ENCODE results near the gene SETD3.

The SETD3 gene

GRCh38 chr14:99479906-99480869 is at the start of gene SETD3:
TSS of gene SETD3 (minus strand) at chr14:99480859. CDS start at chr14:99465805, 15,054 bp downstream.
- Histone ChIP-seq H3K27me3 (ENCODE audit: control insufficient read depth in 1 of 2, insufficient read depth in 2 of 2, low read length in 2 of 2) (no peaks in the 10 kb centered on the region), H3K4me1 (ENCODE audit: control insufficient read depth, insufficient read depth, low read length) (peaks cover 35% of the 10 kb centered on the region), H3K36me3 (ENCODE audit: control insufficient read depth in 2 of 2, insufficient read depth in 2 of 2, low read length in 2 of 2) (no peaks in the 10 kb centered on the region), H3K4me3 (ENCODE audit: low read length in 2 of 2) (peak within 1 kb of the TSS; percentile 98 to 99), H3K9ac (ENCODE audit: low read length in 2 of 2) (peak within 1 kb of the TSS; percentile 94 to 95), H3K9me3 (ENCODE audit: control insufficient read depth in 2 of 2, low read length in 2 of 2) (no peaks in the 10 kb centered on the region), H3K27ac (ENCODE audit: low read length) (peak within 1 kb of the TSS; percentile 97)

- Histone ChIP-seq H3K36me3 (ENCODE audit: control insufficient read depth in 2 of 2, insufficient read depth in 2 of 2, low read length in 2 of 2) (peaks cover 0 to 2% of the 10 kb centered on the region in 2 donors), H3K4me3 (ENCODE audit: low read length in 2 of 2) (no peak overlapping the region), H3K4me1 (ENCODE audit: control insufficient read depth, insufficient read depth, low read length) (peaks cover 41% of the 10 kb centered on the region), H3K27ac (ENCODE audit: low read length) (no peak overlapping the region), H3K27me3 (ENCODE audit: control insufficient read depth in 1 of 2, insufficient read depth in 2 of 2, low read length in 2 of 2) (no peaks in the 10 kb centered on the region), H3K9me3 (ENCODE audit: control insufficient read depth in 2 of 2, low read length in 2 of 2) (no peaks in the 10 kb centered on the region), H3K9ac (ENCODE audit: low read length in 2 of 2) (no peak overlapping the region)
Observed at GRCh38 chr14:99529899-99530298, 49.2 kb upstream of the SETD3 start.

GRCh38 chr14:99527427-99528076 is 46.9 kb upstream of the SETD3 start:
- H3K4me3 ChIP-seq (ENCODE audit: low read length in 2 of 2): no peak overlapping the region
- no peak overlapping the region for H3K27ac ChIP-seq (ENCODE audit: low read length)
- H3K27me3 ChIP-seq (ENCODE audit: control insufficient read depth in 1 of 2, insufficient read depth in 2 of 2, low read length in 2 of 2): no peaks in the 10 kb centered on the region
- H3K36me3 ChIP-seq (ENCODE audit: control insufficient read depth in 2 of 2, insufficient read depth in 2 of 2, low read length in 2 of 2): peaks cover 0 to 2% of the 10 kb centered on the region in 2 donors
- H3K4me1 ChIP-seq (ENCODE audit: control insufficient read depth, insufficient read depth, low read length): peaks cover 53% of the 10 kb centered on the region
- no peak overlapping the region for H3K9ac ChIP-seq (ENCODE audit: low read length in 2 of 2)
- H3K9me3 ChIP-seq (ENCODE audit: control insufficient read depth in 2 of 2, low read length in 2 of 2): no peaks in the 10 kb centered on the region

- H3K27me3 ChIP-seq (ENCODE audit: control insufficient read depth in 1 of 2, insufficient read depth in 2 of 2, low read length in 2 of 2): no peaks in the 10 kb centered on the region
- H3K27ac ChIP-seq (ENCODE audit: low read length): no peak overlapping the region
- peaks cover 0 to 2% of the 10 kb centered on the region in 2 donors for H3K36me3 ChIP-seq (ENCODE audit: control insufficient read depth in 2 of 2, insufficient read depth in 2 of 2, low read length in 2 of 2)
- no peaks in the 10 kb centered on the region for H3K9me3 ChIP-seq (ENCODE audit: control insufficient read depth in 2 of 2, low read length in 2 of 2)
- H3K4me3 ChIP-seq (ENCODE audit: low read length in 2 of 2): no peak overlapping the region
- peaks cover 58% of the 10 kb centered on the region for H3K4me1 ChIP-seq (ENCODE audit: control insufficient read depth, insufficient read depth, low read length)
- peak overlapping the region in 1 of 2 donors; percentile 13 for H3K9ac ChIP-seq (ENCODE audit: low read length in 2 of 2)
Observed at GRCh38 chr14:99527026-99527425, 46.4 kb upstream of the SETD3 start.

GRCh38 chr14:99525699-99526080 is 45.0 kb upstream of the SETD3 start:
- Histone ChIP-seq H3K27ac (ENCODE audit: low read length) (peak overlapping the region; percentile 18), H3K36me3 (ENCODE audit: control insufficient read depth in 2 of 2, insufficient read depth in 2 of 2, low read length in 2 of 2) (peaks cover 0 to 4% of the 10 kb centered on the region in 2 donors), H3K9me3 (ENCODE audit: control insufficient read depth in 2 of 2, low read length in 2 of 2) (no peaks in the 10 kb centered on the region), H3K9ac (ENCODE audit: low read length in 2 of 2) (no peak overlapping the region), H3K4me3 (ENCODE audit: low read length in 2 of 2) (no peak overlapping the region), H3K4me1 (ENCODE audit: control insufficient read depth, insufficient read depth, low read length) (peaks cover 59% of the 10 kb centered on the region), H3K27me3 (ENCODE audit: control insufficient read depth in 1 of 2, insufficient read depth in 2 of 2, low read length in 2 of 2) (no peaks in the 10 kb centered on the region)

GRCh38 chr14:99524804-99525698 is 44.4 kb upstream of the SETD3 start:
- Histone ChIP-seq H3K27me3 (ENCODE audit: control insufficient read depth in 1 of 2, insufficient read depth in 2 of 2, low read length in 2 of 2) (no peaks in the 10 kb centered on the region), H3K4me3 (ENCODE audit: low read length in 2 of 2) (peak overlapping the region in 1 of 2 donors; percentile 15), H3K4me1 (ENCODE audit: control insufficient read depth, insufficient read depth, low read length) (peaks cover 57% of the 10 kb centered on the region), H3K27ac (ENCODE audit: low read length) (peak overlapping the region; percentile 53), H3K9me3 (ENCODE audit: control insufficient read depth in 2 of 2, low read length in 2 of 2) (no peaks in the 10 kb centered on the region), H3K36me3 (ENCODE audit: control insufficient read depth in 2 of 2, insufficient read depth in 2 of 2, low read length in 2 of 2) (peaks cover 0 to 4% of the 10 kb centered on the region in 2 donors), H3K9ac (ENCODE audit: low read length in 2 of 2) (no peak overlapping the region)

GRCh38 chr14:99524091-99524661 is 43.5 kb upstream of the SETD3 start:
- Histone ChIP-seq H3K27me3 (ENCODE audit: control insufficient read depth in 1 of 2, insufficient read depth in 2 of 2, low read length in 2 of 2) (no peaks in the 10 kb centered on the region), H3K4me3 (ENCODE audit: low read length in 2 of 2) (peak overlapping the region in 1 of 2 donors; percentile 15), H3K36me3 (ENCODE audit: control insufficient read depth in 2 of 2, insufficient read depth in 2 of 2, low read length in 2 of 2) (peaks cover 0 to 7% of the 10 kb centered on the region in 2 donors), H3K9ac (ENCODE audit: low read length in 2 of 2) (no peak overlapping the region), H3K9me3 (ENCODE audit: control insufficient read depth in 2 of 2, low read length in 2 of 2) (no peaks in the 10 kb centered on the region), H3K27ac (ENCODE audit: low read length) (peak overlapping the region; percentile 71), H3K4me1 (ENCODE audit: control insufficient read depth, insufficient read depth, low read length) (peaks cover 52% of the 10 kb centered on the region)

GRCh38 chr14:99523704-99524055 is 43.0 kb upstream of the SETD3 start:
- peaks cover 54% of the 10 kb centered on the region for H3K4me1 ChIP-seq (ENCODE audit: control insufficient read depth, insufficient read depth, low read length)
- no peak overlapping the region for H3K9ac ChIP-seq (ENCODE audit: low read length in 2 of 2)
- peak overlapping the region; percentile 71 for H3K27ac ChIP-seq (ENCODE audit: low read length)
- peak overlapping the region in 1 of 2 donors; percentile 22 for H3K4me3 ChIP-seq (ENCODE audit: low read length in 2 of 2)
- H3K27me3 ChIP-seq (ENCODE audit: control insufficient read depth in 1 of 2, insufficient read depth in 2 of 2, low read length in 2 of 2): no peaks in the 10 kb centered on the region
- H3K9me3 ChIP-seq (ENCODE audit: control insufficient read depth in 2 of 2, low read length in 2 of 2): no peaks in the 10 kb centered on the region
- H3K36me3 ChIP-seq (ENCODE audit: control insufficient read depth in 2 of 2, insufficient read depth in 2 of 2, low read length in 2 of 2): peaks cover 0 to 7% of the 10 kb centered on the region in 2 donors

GRCh38 chr14:99522934-99523703 is 42.5 kb upstream of the SETD3 start:
- H3K27me3 ChIP-seq (ENCODE audit: control insufficient read depth in 1 of 2, insufficient read depth in 2 of 2, low read length in 2 of 2): no peaks in the 10 kb centered on the region
- H3K4me1 ChIP-seq (ENCODE audit: control insufficient read depth, insufficient read depth, low read length): peaks cover 59% of the 10 kb centered on the region
- peak overlapping the region; percentile 21 to 35 for H3K9ac ChIP-seq (ENCODE audit: low read length in 2 of 2)
- no peaks in the 10 kb centered on the region for H3K9me3 ChIP-seq (ENCODE audit: control insufficient read depth in 2 of 2, low read length in 2 of 2)
- H3K36me3 ChIP-seq (ENCODE audit: control insufficient read depth in 2 of 2, insufficient read depth in 2 of 2, low read length in 2 of 2): peaks cover 0 to 7% of the 10 kb centered on the region in 2 donors
- peak overlapping the region; percentile 71 for H3K27ac ChIP-seq (ENCODE audit: low read length)
- H3K4me3 ChIP-seq (ENCODE audit: low read length in 2 of 2): peak overlapping the region in 1 of 2 donors; percentile 47

All from stomach smooth muscle (tissue), 2 donors.